GM23338 (cell line): ENCODE measurements around the gene ATP13A4. TPM values are rescaled to one million over a fixed set of nuclear protein-coding genes. Genes with fewer than 3 reads are reported as not detected.

Source experiments
- ATAC-seq: fragments of 200-7000 bp; cut with Tn5 transposase; 3 replicates; pipeline ENCODE4 v1.9.1; 2020
- DNase-seq: peaks from one replicate; pipeline ENCODE4 v3.0.0-alpha.2; 2015; ENCODE audit warnings: low spot score
- H2AFZ ChIP-seq: fragments of 200-600 bp; sonication (generic); 2 replicates; pipeline ENCODE4 v1.8.0; 2016; ENCODE audit warnings: antibody characterized with exemption, mild to moderate bottlenecking, moderate library complexity
- H3F3A ChIP-seq: fragments of 200-600 bp; sonication (generic); replicated peaks from 2 replicates; pipeline ENCODE4 v1.8.0; 2017; ENCODE audit warnings: antibody characterized with exemption, mixed run types, low read depth
- H3K27ac ChIP-seq: fragments of 200-600 bp; sonication (generic); 2 replicates; pipeline ENCODE4 v1.6.1; 2016; ENCODE audit warnings: low read depth
- H3K27me3 ChIP-seq: fragments of 200-600 bp; sonication (generic); 2 replicates; pipeline ENCODE4 v1.8.0; 2016; ENCODE audit warnings: mild to moderate bottlenecking, mixed run types, moderate library complexity; ENCODE audit not compliant: insufficient read depth
- H3K36me3 ChIP-seq: fragments of 200-600 bp; sonication (generic); 2 replicates; pipeline ENCODE4 v1.8.0; 2016; ENCODE audit warnings: mild to moderate bottlenecking; ENCODE audit not compliant: insufficient read depth
- H3K4me1 ChIP-seq: fragments of 200-600 bp; sonication (generic); 2 replicates; pipeline ENCODE4 v1.8.0; 2016; ENCODE audit warnings: mild to moderate bottlenecking, moderate library complexity; ENCODE audit not compliant: insufficient read depth
- H3K4me2 ChIP-seq: fragments of 200-600 bp; sonication (generic); 2 replicates; pipeline ENCODE4 v1.7.1; 2017; ENCODE audit warnings: mixed run types
- H3K4me3 ChIP-seq: fragments of 200-600 bp; sonication (generic); 2 replicates; pipeline ENCODE4 v1.6.1; 2016; ENCODE audit warnings: mixed run types
- H3K79me2 ChIP-seq: fragments of 200-600 bp; sonication (generic); replicated peaks from 2 replicates; pipeline ENCODE4 v1.8.0; 2017; ENCODE audit warnings: mild to moderate bottlenecking; ENCODE audit not compliant: insufficient read depth
- H3K9me2 ChIP-seq: fragments of 200-600 bp; sonication (generic); 2 replicates; pipeline ENCODE4 v1.8.0; 2017; ENCODE audit not compliant: insufficient read depth
- H4K20me1 ChIP-seq: fragments of 200-600 bp; sonication (generic); replicated peaks from 2 replicates; pipeline ENCODE4 v1.8.0; 2017; ENCODE audit warnings: mild to moderate bottlenecking; ENCODE audit not compliant: insufficient read depth
- H3K27ac Mint-ChIP-seq: 2 replicates; pipeline ENCODE4 v1.8.0; 2020; ENCODE audit warnings: inconsistent platforms, mild to moderate bottlenecking, moderate library complexity, mixed read lengths
- H3K27me3 Mint-ChIP-seq: 3 replicates; pipeline ENCODE4 v1.8.0; 2022; ENCODE audit warnings: low read depth, mild to moderate bottlenecking, moderate library complexity, mixed read lengths, inconsistent platforms; ENCODE audit not compliant: insufficient read depth, poor library complexity
- H3K36me3 Mint-ChIP-seq: 3 replicates; pipeline ENCODE4 v1.8.0; 2021; ENCODE audit warnings: low read depth, mild to moderate bottlenecking, inconsistent platforms, moderate library complexity, mixed read lengths
- H3K4me1 Mint-ChIP-seq: 3 replicates; pipeline ENCODE4 v1.8.0; 2020; ENCODE audit warnings: mild to moderate bottlenecking, inconsistent platforms, mixed read lengths
- H3K4me3 Mint-ChIP-seq: 3 replicates; pipeline ENCODE4 v1.8.0; 2021; ENCODE audit warnings: moderate library complexity, mild to moderate bottlenecking, inconsistent platforms, mixed read lengths
- H3K9me3 Mint-ChIP-seq: 3 replicates; pipeline ENCODE4 v1.8.0; 2020; ENCODE audit warnings: moderate library complexity, mild to moderate bottlenecking, inconsistent platforms, mixed read lengths
- CREB1 ChIP-seq: fragments of 250-450 bp; sonication (Bioruptor Pico); IDR thresholded peaks from 2 replicates; pipeline ENCODE4 v1.5.0; 2020; ENCODE audit warnings: low read depth, mild to moderate bottlenecking, moderate library complexity
- EZH2 ChIP-seq: fragments of 200-600 bp; sonication (generic); IDR thresholded peaks from one replicate; pipeline ENCODE4 v1.8.0; 2017; ENCODE audit warnings: antibody characterized with exemption, mild to moderate bottlenecking, low read depth; ENCODE audit not compliant: unreplicated experiment
- NANOG ChIP-seq: IDR thresholded peaks from 2 replicates; pipeline ENCODE4 v1.6.1; 2016; ENCODE audit warnings: antibody characterized with exemption, borderline replicate concordance
- ZNF462 ChIP-seq: fragments of 250-450 bp; sonication (Bioruptor Pico); IDR thresholded peaks from 2 replicates; pipeline ENCODE4 v1.5.0; 2020; ENCODE audit warnings: mild to moderate bottlenecking, moderate library complexity
- polyA plus RNA-seq: library from polyadenylated mRNA; unstranded; fragments of >200 nt; fragmentation: Nextera tagmentation; extraction: Ambion mirVana; gene quantifications from 2 replicates; pipeline ENCODE4 v1.2.1, GENCODE V29; 2016
- total RNA-seq: library from RNA; depleted of rRNA; stranded (reverse); fragments of >200 nt; shearing (Covaris generic); gene quantifications from 2 replicates; pipeline ENCODE4 v1.2.3, GENCODE V29; 2014
- TF ChIP-seq, protein P1 (sequence below): IDR thresholded peaks from one replicate; pipeline ENCODE4 v1.6.1; 2018; ENCODE audit warnings: antibody characterized with exemption; ENCODE audit not compliant: unreplicated experiment
- TF ChIP-seq, protein P2 (sequence below), 2 experiments: fragments of 200-600 bp in 1 of 2; sonication (generic) in 1 of 2; conservative IDR thresholded peaks; 2 replicates each; pipeline versions ENCODE4 v1.5.1 to v1.6.1; 2016 to 2017; ENCODE audit warnings: antibody characterized with exemption in 2 of 2, low read depth in 2 of 2, mild to moderate bottlenecking in 2 of 2, moderate library complexity in 1 of 2

The ATP13A4 gene
- total and polyA plus RNA-seq, 2 experiments from 2014 or later, result not detected

GRCh38 chr3:193465992-193466608 lies 88.6 kb downstream of the ATP13A4 start:
- no peaks in the 10 kb centered on the region for H3K9me2 ChIP-seq
- no peak overlapping the region for H3K4me3 ChIP-seq
- Mint-ChIP-seq H3K27ac (no peak overlapping the region), H3K4me1 (no peaks in the 10 kb centered on the region), H3K9me3 (peaks cover 5% of the 10 kb centered on the region; the same call in 2 of the 3 replicates), H3K36me3 (no peaks in the 10 kb centered on the region), H3K4me3 (no peak overlapping the region), H3K27me3 (no peaks in the 10 kb centered on the region)
- H2AFZ ChIP-seq, result no peak overlapping the region
- H3K36me3 ChIP-seq, result no peaks in the 10 kb centered on the region
- no peaks in the 10 kb centered on the region for H3K27me3 ChIP-seq
- no peaks in the 10 kb centered on the region for H3K79me2 ChIP-seq
- H3K4me2 ChIP-seq, result no peak overlapping the region
- H3K4me1 ChIP-seq, result no peaks in the 10 kb centered on the region
- no peaks in the 10 kb centered on the region for H3F3A ChIP-seq
- no peak for DNase-seq
- no peaks in the 10 kb centered on the region for H4K20me1 ChIP-seq
- no peak overlapping the region for H3K27ac ChIP-seq
- ATAC-seq, result no peak
- TF ChIP-seq EZH2 (no peak), CREB1 (CRISPR knock-in tag) (no peak), NANOG (no peak), ZNF462 (CRISPR knock-in tag) (no peak)
- TF ChIP-seq, protein P1, sequence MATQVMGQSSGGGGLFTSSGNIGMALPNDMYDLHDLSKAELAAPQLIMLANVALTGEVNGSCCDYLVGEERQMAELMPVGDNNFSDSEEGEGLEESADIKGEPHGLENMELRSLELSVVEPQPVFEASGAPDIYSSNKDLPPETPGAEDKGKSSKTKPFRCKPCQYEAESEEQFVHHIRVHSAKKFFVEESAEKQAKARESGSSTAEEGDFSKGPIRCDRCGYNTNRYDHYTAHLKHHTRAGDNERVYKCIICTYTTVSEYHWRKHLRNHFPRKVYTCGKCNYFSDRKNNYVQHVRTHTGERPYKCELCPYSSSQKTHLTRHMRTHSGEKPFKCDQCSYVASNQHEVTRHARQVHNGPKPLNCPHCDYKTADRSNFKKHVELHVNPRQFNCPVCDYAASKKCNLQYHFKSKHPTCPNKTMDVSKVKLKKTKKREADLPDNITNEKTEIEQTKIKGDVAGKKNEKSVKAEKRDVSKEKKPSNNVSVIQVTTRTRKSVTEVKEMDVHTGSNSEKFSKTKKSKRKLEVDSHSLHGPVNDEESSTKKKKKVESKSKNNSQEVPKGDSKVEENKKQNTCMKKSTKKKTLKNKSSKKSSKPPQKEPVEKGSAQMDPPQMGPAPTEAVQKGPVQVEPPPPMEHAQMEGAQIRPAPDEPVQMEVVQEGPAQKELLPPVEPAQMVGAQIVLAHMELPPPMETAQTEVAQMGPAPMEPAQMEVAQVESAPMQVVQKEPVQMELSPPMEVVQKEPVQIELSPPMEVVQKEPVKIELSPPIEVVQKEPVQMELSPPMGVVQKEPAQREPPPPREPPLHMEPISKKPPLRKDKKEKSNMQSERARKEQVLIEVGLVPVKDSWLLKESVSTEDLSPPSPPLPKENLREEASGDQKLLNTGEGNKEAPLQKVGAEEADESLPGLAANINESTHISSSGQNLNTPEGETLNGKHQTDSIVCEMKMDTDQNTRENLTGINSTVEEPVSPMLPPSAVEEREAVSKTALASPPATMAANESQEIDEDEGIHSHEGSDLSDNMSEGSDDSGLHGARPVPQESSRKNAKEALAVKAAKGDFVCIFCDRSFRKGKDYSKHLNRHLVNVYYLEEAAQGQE, result no peak
- TF ChIP-seq, protein P2, sequence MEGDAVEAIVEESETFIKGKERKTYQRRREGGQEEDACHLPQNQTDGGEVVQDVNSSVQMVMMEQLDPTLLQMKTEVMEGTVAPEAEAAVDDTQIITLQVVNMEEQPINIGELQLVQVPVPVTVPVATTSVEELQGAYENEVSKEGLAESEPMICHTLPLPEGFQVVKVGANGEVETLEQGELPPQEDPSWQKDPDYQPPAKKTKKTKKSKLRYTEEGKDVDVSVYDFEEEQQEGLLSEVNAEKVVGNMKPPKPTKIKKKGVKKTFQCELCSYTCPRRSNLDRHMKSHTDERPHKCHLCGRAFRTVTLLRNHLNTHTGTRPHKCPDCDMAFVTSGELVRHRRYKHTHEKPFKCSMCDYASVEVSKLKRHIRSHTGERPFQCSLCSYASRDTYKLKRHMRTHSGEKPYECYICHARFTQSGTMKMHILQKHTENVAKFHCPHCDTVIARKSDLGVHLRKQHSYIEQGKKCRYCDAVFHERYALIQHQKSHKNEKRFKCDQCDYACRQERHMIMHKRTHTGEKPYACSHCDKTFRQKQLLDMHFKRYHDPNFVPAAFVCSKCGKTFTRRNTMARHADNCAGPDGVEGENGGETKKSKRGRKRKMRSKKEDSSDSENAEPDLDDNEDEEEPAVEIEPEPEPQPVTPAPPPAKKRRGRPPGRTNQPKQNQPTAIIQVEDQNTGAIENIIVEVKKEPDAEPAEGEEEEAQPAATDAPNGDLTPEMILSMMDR (conservative IDR thresholded peaks at IDR 0.05; ENCODE audit: low read depth in 2 of 2), result no peak
